Astrocyte (in vitro differentiated cells and primary cell): ENCODE results near the gene GJD3. TPM values are rescaled to one million over a fixed set of nuclear protein-coding genes. Genes with fewer than 3 reads are reported as not detected.

Experiments used
- DNase-seq: peaks from one replicate; pipeline ENCODE4 v3.0.0-alpha.2; 2010; ENCODE audit warnings: low read depth
- FAIRE-seq: peaks from 2 replicates; lab custom pipeline; 2011; peaks lifted over from hg19 to GRCh38; lab: Jason Lieb, UNC
- H2AFZ ChIP-seq: 2 replicates; pipeline ENCODE4 v1.6.0; 2012; ENCODE audit warnings: low read depth, low read length, inconsistent platforms
- H3K27ac ChIP-seq: 2 replicates; pipeline ENCODE4 v1.5.1; 2011; ENCODE audit warnings: low read depth, low read length, inconsistent platforms
- H3K27me3 ChIP-seq: 2 replicates; pipeline ENCODE4 v1.6.0; 2011; ENCODE audit warnings: low read length, inconsistent platforms; ENCODE audit not compliant: insufficient read depth
- H3K36me3 ChIP-seq: 2 replicates; pipeline ENCODE4 v1.5.1; 2011; ENCODE audit warnings: low read length, inconsistent platforms; ENCODE audit not compliant: insufficient read depth
- H3K4me1 ChIP-seq: 2 replicates; pipeline ENCODE4 v1.5.1; 2011; ENCODE audit warnings: low read length, inconsistent platforms; ENCODE audit not compliant: insufficient read depth
- H3K4me2 ChIP-seq: 2 replicates; pipeline ENCODE4 v1.6.0; 2012; ENCODE audit warnings: low read length, inconsistent platforms
- H3K4me3 ChIP-seq: 2 replicates; pipeline ENCODE4 v1.5.1; 2011; ENCODE audit warnings: low read depth, mild to moderate bottlenecking, low read length, inconsistent platforms; ENCODE audit not compliant: insufficient read depth
- H3K79me2 ChIP-seq: 2 replicates; pipeline ENCODE4 v1.6.0; 2012; ENCODE audit warnings: mild to moderate bottlenecking, low read length, inconsistent platforms; ENCODE audit not compliant: insufficient read depth
- H3K9ac ChIP-seq: 2 replicates; pipeline ENCODE4 v1.6.0; 2012; ENCODE audit warnings: mild to moderate bottlenecking, low read length, inconsistent platforms
- H3K9me3 ChIP-seq: 2 replicates; pipeline ENCODE4 v1.5.1; 2012; ENCODE audit warnings: low read depth, mild to moderate bottlenecking, low read length, inconsistent platforms; ENCODE audit not compliant: insufficient read depth
- H4K20me1 ChIP-seq: 2 replicates; pipeline ENCODE4 v1.6.0; 2012; ENCODE audit warnings: low read length, inconsistent platforms; ENCODE audit not compliant: insufficient read depth
- H3K27ac Mint-ChIP-seq: one replicate; pipeline ENCODE4 v1.8.0; 2021; ENCODE audit warnings: mild to moderate bottlenecking, mixed read lengths; ENCODE audit not compliant: unreplicated experiment
- H3K27me3 Mint-ChIP-seq: one replicate; pipeline ENCODE4 v1.8.0; 2021; ENCODE audit warnings: low read depth, mixed read lengths; ENCODE audit not compliant: unreplicated experiment
- H3K36me3 Mint-ChIP-seq: one replicate; pipeline ENCODE4 v1.8.0; 2021; ENCODE audit warnings: low read depth, mixed read lengths; ENCODE audit not compliant: unreplicated experiment
- H3K4me1 Mint-ChIP-seq: one replicate; pipeline ENCODE4 v1.8.0; 2021; ENCODE audit warnings: low read depth, mixed read lengths; ENCODE audit not compliant: unreplicated experiment
- H3K4me3 Mint-ChIP-seq: one replicate; pipeline ENCODE4 v1.8.0; 2021; ENCODE audit warnings: mild to moderate bottlenecking, moderate library complexity, mixed read lengths; ENCODE audit not compliant: unreplicated experiment
- H3K9me3 Mint-ChIP-seq: one replicate; pipeline ENCODE4 v1.8.0; 2021; ENCODE audit warnings: mild to moderate bottlenecking, mixed read lengths; ENCODE audit not compliant: unreplicated experiment
- CTCF ChIP-seq: IDR thresholded peaks from 2 replicates; pipeline ENCODE4 v1.5.1; 2011; ENCODE audit warnings: low read depth, mild to moderate bottlenecking, inconsistent platforms, low read length, moderate library complexity; ENCODE audit not compliant: insufficient read depth
- EZH2 ChIP-seq: IDR thresholded peaks from 2 replicates; pipeline ENCODE4 v1.6.1; 2012; ENCODE audit warnings: mild to moderate bottlenecking, low read length, inconsistent platforms; ENCODE audit not compliant: insufficient read depth
- total RNA-seq: library from RNA; stranded (reverse); gene quantifications from 2 replicates; pipeline ENCODE4 v1.2.1, GENCODE V29; 2021

GJD3 gene
- total RNA-seq, 1 donor from 2014 or later, result 0.43 TPM

GRCh38 chr17:40407460-40407859, 42.9 kb upstream of the GJD3 start:
- no peak for FAIRE-seq
- no peaks in the 10 kb centered on the region for H3K27me3 ChIP-seq
- no peak for TF ChIP-seq CTCF
- TF ChIP-seq EZH2, result no peak
- no peaks in the 10 kb centered on the region for H3K9me3 Mint-ChIP-seq
- no peak overlapping the region for H3K4me2 ChIP-seq
- H4K20me1 ChIP-seq, result no peaks in the 10 kb centered on the region
- H3K27ac ChIP-seq, result no peak overlapping the region
- no peaks in the 10 kb centered on the region for H3K4me1 ChIP-seq
- no peaks in the 10 kb centered on the region for H3K9me3 ChIP-seq
- peaks cover 36% of the 10 kb centered on the region for H3K36me3 ChIP-seq
- no peaks in the 10 kb centered on the region for H3K79me2 ChIP-seq
- no peak overlapping the region for H3K4me3 ChIP-seq
- H3K36me3 Mint-ChIP-seq, result no peaks in the 10 kb centered on the region
- no peak overlapping the region for H3K4me3 Mint-ChIP-seq
- H3K27me3 Mint-ChIP-seq, result no peaks in the 10 kb centered on the region
- no peak overlapping the region for H2AFZ ChIP-seq
- H3K9ac ChIP-seq, result no peak overlapping the region
- no peak overlapping the region for H3K27ac Mint-ChIP-seq
- no peak for DNase-seq
- no peaks in the 10 kb centered on the region for H3K4me1 Mint-ChIP-seq

GRCh38 chr17:40404003-40404402, 39.5 kb upstream of the GJD3 start:
- Histone ChIP-seq H3K27me3 (no peaks in the 10 kb centered on the region), H4K20me1 (no peaks in the 10 kb centered on the region), H3K79me2 (no peaks in the 10 kb centered on the region), H3K9ac (no peak overlapping the region), H3K4me1 (no peaks in the 10 kb centered on the region), H3K27ac (no peak overlapping the region), H3K9me3 (no peaks in the 10 kb centered on the region), H3K4me2 (no peak overlapping the region), H3K36me3 (peaks cover 34% of the 10 kb centered on the region), H2AFZ (no peak overlapping the region), H3K4me3 (no peak overlapping the region)
- DNase-seq (no peak), FAIRE-seq (no peak)
- Mint-ChIP-seq H3K4me3 (no peak overlapping the region), H3K27me3 (no peaks in the 10 kb centered on the region), H3K9me3 (no peaks in the 10 kb centered on the region), H3K27ac (no peak overlapping the region), H3K36me3 (no peaks in the 10 kb centered on the region), H3K4me1 (no peaks in the 10 kb centered on the region)
- TF ChIP-seq EZH2 (no peak), CTCF (no peak)

GRCh38 chr17:40402668-40403067, 38.1 kb upstream of the GJD3 start:
- H3K27ac Mint-ChIP-seq, result no peak overlapping the region
- H3K4me2 ChIP-seq, result no peak overlapping the region
- no peak for TF ChIP-seq EZH2
- TF ChIP-seq CTCF, result no peak

More at GRCh38 chr17:40402668-40403067, 38.1 kb upstream of the GJD3 start:
- no peak for DNase-seq
- H3K4me3 Mint-ChIP-seq, result no peak overlapping the region
- H4K20me1 ChIP-seq, result no peaks in the 10 kb centered on the region
- no peak overlapping the region for H2AFZ ChIP-seq
- H3K4me1 Mint-ChIP-seq, result no peaks in the 10 kb centered on the region
- no peak for FAIRE-seq
- no peaks in the 10 kb centered on the region for H3K36me3 Mint-ChIP-seq
- no peaks in the 10 kb centered on the region for H3K79me2 ChIP-seq
- no peaks in the 10 kb centered on the region for H3K27me3 ChIP-seq
- H3K9ac ChIP-seq, result no peak overlapping the region
- H3K4me1 ChIP-seq, result no peaks in the 10 kb centered on the region
- no peak overlapping the region for H3K4me3 ChIP-seq
- no peak overlapping the region for H3K27ac ChIP-seq
- peaks cover 33% of the 10 kb centered on the region for H3K36me3 ChIP-seq
- no peaks in the 10 kb centered on the region for H3K9me3 ChIP-seq
- H3K27me3 Mint-ChIP-seq, result no peaks in the 10 kb centered on the region
- H3K9me3 Mint-ChIP-seq, result no peaks in the 10 kb centered on the region
